Kidney tubule cell (primary cell): Measurements from ENCODE around the gene AOX1.
"Not testable (repeated sequence)": the region's sequence is repeated elsewhere in the genome, so short reads cannot be mapped to it uniquely, and the experiment has no call there.

ENCODE experiments used
- DNase-seq: peaks from one replicate; pipeline ENCODE4 v3.0.0-alpha.2; 2018; ENCODE audit warnings: low spot score

The AOX1 gene

DNA sequence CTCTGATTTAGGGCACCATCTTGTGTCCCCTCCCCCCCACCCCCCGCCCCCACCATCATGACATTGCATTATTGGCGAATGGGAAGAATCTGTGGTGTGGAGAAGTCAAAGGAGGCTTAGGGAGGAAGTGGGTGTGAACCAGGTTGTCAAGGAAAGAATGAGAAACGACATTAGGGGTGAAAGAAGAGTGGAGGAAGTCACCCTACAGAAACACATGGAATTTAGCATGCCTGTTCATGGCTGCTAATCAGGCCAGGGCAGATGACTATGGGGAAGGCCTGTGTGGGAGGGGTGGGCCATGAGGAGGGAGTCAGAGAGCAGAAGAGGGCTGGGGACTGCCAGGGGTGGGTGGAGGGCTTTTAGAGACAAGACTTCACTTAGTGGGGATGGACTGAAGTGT, 81.6 kb downstream of the AOX1 start:
- no peak for DNase-seq

DNA sequence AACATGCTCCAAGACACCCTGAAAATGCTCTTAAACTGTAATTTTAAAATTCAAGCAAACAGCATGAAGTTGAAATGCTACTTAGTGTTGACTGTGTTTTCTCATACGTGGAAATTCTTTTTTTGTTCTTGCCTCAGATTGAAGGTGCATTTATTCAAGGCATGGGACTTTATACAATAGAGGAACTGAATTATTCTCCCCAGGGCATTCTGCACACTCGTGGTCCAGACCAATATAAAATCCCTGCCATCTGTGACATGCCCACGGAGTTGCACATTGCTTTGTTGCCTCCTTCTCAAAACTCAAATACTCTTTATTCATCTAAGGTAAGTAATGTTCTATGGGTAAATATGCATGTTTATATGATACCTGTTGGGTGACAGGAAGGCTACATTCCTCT, 82.7 kb downstream of the AOX1 start:
- no peak for DNase-seq

DNA sequence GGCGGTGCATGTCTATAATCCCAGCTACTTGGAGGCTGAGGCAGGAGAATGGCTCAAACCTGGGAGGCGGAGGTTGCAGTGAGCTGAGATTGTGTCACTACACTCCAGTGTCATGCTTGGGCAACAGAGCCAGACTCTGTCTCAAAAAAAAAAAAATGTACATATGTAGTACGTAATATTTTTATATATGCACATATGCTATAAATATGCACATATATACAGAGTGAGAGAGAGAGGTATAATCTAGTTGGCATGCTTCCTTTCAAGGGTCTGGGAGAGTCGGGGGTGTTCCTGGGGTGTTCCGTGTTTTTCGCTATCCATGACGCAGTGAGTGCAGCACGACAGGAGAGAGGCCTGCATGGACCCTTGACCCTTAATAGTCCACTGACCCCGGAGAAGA, 83.5 kb downstream of the AOX1 start:
- no peak for DNase-seq

DNA sequence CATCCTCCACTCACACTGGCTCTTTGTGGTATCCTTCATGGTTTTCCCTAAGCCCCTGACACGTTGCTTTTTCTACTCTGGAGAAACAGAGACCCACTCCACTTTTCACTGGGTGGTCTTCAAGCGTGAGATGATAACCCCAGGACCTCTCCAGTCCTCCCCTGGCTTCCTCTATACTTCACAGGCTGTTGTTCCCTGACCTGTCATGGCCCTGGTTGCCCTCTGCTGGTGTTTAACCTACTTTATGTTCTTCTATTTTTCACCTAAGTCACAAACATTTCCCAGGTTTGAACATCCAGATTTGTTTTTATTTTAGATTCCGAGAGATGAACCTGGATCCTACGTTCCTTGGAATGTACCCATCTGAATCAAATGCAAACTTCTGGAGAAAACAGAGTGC, 84.5 kb downstream of the AOX1 start:
- no peak for DNase-seq

DNA sequence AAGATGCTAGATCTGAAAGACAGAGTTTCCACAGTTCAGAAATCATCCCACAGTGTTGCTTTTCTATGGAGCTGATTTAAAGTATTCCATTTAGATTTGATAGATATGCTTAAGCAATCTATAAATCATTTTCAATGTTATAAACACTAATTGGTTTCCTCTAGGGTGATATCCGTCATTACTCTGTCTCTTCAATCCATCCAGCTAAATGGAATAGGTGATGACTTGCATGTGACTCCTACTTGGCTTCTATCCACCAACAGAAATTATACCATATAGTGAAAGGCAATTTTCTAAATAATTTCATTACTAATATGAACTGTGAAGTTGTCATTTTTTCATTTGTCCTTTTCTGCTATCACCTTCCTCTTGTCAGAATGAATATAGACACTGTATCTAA, 84.9 kb downstream of the AOX1 start:
- no peak for DNase-seq

DNA sequence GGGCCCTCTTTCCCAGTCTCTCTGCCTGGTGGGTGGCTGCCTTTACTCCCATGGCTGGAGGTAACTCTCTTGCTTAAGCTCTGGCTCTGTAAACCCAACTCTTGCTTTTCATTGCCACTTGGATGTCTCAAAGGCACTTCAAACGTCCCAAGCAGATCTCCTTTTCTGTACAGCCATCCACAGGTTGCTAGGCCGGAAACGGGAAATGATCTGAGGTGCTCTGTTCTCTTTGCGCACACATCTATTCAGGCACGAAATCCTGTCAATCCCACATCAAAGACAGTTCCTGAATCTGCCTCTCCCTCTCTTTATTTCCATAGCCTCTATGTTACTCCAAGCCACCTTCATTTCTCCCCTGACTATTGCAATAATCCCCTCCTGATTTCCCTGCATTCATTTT, 87.4 kb downstream of the AOX1 start:
- DNase-seq, result no peak

DNA sequence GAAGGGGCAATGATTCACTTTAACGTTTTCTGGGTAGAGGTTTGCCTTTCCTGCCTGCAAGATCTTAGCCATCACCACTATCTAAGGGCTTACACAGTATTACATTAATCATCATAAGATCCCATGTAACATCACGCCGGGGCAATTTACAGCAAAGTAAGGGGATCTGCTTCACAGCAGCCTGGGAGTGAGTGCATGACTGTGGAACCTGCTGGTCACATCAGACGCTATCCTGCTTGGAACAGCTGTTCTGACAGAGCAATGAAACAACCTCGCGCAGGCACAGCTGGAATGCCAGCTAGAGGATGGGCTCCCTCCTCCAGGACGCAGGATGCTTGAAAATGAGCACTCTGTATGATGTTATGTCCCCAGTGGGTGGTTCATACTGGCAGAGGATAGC, 89.0 kb downstream of the AOX1 start:
- no peak for DNase-seq

DNA sequence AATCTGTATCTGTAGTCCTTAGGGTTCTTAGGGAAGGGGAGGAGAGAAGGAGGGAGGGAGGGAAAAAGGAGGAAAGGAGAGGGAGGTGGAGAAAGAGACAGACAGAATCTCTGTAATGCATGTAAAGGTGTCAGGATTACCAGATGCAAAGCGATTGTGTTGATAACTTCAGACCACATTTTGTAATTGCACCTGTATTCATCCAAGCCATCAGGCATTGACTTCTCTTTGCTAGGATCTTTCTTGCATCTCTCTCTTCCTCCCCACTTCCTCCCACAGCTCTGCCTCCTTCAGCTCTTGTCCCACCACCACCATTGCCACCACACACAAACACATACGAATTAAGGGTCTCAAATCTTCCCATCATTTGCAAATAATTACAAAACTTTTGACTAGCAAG, 91.4 kb downstream of the AOX1 start:
- DNase-seq, result no peak

DNA sequence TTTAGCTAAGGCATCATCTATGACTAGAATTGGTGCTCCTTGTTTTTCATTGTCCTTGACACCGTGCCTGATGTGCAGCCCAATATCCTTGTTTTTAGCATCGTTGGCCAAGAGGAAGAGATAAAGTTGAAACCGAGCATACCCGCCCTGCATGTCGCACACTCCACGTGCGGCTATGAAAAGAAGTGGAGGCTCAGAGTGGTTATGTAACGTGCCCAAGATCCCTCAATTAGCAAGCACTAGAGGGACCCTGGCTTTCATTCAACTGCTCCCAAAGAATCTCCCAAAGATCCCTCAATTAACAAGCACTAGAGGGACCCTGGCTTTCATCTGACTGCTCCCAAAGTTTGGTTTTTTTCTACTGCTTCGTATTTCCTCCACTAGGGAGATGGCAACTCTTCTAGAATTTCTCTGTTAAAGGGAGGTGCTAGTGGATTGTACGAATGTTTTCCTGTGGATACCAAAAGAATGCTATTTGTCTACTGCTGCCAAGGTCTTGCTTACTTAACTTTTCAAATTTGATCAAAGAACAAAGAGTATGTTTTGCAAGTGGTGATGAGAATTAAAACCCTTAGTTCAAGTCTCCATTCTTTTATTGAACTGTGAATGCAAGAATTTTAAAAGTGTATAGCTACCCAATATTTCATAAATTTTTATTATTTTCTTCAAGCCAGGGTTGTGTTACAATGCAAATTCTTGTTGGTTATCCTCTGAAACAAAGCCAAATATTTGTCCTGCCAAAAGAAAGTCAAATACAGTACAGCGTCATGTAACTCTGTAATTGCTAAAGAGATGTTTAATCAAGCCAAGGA, 92.1 kb downstream of the AOX1 start:
- no peak for DNase-seq

DNA sequence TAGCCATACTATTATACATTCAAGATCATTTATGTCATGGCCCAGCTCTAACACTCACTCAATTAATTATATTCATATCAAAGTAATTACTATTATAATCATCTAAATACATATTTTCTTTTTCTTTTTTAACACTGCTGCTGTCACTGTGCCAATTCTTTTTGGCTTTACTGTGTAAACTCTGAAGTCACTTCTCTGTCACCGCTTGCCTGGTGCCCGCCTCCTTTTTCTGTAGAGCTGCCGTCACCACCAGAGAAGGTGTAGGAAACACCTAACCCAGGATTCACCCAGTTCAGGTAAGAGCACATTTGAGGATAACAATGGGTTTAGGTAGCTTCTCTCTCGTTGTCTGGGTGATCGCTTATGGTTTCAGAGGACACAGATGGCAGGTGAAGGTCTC, 93.3 kb downstream of the AOX1 start:
- DNase-seq, result no peak

DNA sequence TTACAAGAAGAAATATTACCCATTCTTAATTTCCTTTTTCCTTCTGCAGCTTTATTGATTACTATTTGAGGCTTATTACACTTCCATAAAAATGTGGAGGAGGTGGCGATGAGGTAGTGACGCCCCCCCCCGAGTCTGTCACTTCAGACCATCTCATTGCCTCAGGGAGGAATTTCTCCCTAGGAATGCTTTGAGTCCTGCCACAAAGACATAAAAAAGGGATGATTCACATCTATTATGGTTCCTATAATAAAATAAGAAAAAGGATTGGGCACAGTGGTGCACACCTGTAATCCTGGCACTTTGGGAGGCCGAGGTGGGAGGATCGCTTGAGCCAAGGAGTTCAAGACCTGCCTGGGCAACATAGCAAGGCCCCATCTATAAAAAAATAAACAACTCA, 93.7 kb downstream of the AOX1 start:
- no peak for DNase-seq

DNA sequence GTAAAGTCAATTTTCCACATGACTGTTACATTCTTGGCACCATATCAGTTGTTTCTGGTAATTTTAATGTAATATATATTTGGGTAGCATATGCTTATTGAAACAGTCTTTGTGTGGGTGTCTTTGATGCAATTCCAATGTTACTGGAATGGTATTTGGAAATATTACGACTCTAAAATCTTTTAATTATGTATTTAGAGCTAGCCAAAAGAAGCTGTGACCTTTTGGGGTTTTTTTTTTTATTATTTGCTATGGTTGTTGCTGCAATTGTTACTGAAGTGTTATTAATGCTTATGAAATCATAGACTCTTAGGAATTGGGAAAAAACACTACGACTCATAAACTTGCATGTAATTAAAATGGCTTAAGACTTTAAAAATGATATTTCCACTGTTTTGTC, 95.9 kb downstream of the AOX1 start:
- DNase-seq, result no peak

DNA sequence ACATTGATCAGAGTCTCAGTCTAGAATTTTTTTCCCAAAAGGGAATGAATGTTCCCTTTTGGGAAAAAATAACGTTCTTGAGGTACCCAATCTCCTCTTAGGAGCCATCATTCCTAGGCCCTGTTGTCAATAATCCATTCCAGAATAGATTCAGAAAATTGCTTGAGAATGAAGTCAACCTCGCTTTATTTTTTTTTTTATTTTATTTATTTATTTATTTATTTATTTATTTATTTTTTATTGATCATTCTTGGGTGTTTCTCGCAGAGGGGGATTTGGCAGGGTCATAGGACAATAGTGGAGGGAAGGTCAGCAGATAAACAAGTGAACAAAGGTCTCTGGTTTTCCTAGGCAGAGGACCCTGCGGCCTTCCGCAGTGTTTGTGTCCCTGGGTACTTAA, 96.6 kb downstream of the AOX1 start:
- not testable (repeated sequence) for DNase-seq

DNA sequence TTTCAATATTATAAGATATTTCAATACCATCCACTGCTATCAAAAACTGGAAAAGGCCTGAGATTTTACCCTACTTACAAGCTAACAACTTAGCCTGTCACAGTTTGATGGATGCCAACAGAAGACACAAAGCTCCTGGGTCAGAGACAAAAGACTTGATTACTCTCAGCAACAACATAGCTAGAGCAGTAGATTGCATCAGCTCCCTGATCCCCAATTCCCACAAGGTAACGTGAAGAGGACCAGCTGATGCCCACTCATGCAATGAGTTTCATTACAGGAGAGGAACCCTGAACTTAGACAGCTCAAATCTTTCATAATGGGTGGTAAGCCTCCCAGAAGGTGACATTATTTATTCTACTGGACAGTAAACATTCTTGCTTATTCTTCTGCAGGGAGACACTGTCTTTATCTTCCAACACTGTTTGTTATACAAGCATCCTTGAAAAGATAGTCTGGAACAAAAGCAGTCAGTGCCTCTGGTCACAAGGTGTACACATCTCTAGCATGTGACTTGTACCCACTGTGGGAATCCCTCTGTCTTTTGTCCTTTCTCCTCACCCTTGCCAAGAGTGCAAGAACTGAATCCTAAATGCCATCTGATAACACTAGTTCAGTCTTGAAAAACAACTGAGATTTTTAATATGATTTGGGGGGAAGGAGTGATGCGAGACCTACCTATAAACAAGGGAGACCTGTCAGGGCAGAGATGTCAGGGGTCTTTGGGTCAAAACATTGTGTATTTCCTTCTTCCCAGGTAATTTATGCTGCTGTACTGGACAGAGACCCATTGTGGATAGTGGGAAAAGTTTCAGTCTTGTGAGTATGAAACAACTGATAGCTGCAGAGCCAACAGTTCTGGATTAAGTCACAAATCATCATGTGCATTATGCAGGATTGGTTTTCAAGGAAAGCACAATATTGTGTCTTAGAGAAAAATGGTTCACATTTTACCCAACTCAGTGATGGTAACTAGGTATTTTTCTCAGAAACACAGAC, 102.4 kb downstream of the AOX1 start:
- no peak for DNase-seq

DNA sequence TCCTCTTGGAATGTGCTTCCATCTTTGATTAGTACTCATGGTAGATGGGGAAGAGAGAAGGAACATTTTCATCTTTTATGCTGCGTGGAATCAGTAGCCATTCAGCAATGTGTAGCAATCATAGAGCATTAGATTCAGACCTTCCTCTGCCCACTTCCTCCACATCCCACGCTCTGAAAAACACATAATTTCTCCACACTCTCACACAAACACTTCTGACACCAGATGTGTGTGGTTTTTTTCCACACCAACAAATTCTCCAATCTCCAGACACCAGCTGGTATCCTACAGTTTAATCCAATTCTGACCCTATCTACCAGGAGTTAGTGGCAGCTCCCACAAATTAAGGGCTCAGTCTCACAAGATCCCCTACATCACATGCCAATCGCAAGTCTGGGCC, 103.3 kb downstream of the AOX1 start:
- no peak for DNase-seq

DNA sequence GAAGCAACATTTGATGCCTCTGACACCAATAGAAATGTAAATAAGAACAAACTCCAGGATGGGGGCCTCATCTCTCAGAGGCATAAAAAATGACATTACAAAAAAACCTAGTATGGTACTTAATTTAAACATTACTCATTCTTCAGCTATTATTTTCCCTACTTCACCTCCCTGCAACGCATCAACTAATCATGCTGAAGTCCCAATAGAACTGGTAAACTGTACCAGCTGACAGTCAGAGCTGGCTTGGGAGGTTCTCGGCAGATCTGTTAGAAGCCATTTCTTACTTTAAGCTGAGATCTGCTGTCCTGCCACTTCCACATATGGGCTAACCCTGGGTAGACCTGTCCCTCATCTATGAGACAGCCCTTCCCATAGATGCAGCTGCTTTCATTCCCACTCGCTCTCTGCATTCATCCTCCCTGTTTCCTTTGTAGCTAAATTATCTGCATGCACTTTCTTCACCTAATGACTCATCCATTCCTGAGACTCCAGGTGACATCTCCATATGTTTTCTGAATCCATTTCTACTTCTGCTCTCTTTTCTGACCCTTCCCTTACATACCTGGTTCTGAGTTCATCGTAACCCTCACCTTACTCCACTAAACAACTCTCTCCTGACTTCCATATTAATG, 108.1 kb downstream of the AOX1 start:
- no peak for DNase-seq

DNA sequence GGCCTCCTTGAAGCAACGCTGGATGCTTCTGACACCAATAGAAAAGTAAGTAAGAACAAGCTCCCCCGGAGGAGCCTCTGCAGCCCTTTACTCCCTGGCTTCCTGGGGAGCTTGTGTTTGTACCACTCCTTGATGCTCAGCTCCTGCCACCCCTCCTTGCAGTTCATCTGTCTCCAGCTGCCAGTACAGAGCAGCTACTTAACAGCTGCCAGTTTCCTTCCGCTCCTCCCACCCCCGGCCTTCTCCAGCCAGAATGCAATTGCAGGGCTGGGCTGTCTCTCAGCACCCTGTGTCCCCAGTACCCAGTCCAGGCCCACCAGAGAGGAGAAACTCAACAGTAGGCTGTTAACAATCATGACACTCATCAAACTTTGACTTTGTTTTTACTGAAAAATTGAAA, 109.4 kb downstream of the AOX1 start:
- no peak for DNase-seq

DNA sequence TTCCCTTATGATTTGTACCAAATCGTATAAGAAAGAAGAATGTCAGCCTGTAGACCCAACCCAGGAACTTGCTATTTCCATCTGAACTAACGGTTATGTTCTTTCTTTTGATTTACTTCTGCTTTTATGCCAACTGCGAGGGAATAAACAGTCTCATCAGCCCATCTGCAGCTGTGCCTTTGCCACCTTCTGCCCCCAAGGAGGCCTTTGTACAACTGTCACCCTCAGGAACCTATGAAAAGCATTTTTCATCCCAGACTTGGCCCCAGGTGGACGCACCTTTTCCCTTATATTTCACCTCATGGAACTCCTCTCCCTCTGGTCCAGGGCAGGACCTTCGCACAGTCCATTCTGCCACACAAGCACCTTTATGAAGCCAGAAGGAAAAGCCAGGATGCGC, 109.8 kb downstream of the AOX1 start:
- DNase-seq, result no peak

DNA sequence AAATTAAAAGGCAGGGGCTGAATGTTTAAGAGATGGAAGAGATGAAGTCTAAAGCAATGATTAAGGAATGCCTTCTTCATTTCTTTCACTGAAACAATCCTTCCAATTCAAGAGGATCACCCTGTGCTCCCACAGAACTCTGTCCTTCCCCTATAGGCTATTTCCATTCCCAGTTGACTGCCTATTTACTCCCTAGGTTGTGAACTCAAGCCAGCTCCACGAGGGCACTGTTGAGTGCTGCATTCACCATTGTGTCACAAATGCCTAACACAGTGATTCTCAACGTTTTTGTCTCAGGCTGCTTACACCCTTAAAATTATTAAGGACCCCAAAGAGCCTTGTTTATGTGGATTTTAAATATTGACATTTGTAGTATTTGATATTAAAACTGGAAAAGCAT, 112.4 kb downstream of the AOX1 start:
- DNase-seq, result no peak

DNA sequence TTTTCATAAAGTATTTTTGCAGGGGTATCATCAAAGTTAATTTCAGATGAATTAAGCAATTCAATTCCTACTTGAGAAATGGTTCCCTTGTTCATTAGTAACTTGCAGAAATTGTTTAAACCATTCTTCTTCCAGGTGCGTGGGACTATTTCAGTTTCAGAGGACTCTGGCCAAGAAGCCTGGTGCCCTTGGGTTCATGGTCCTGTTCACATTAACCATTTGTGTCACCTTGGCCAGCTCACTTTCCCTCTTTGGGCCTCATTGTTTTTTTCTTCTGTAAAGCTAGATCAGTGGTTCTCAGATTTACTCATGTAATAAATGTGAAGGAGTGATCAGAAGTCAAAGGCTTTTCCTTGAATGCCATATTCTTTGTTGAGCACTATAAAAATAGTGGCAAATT, 113.5 kb downstream of the AOX1 start:
- DNase-seq, result no peak

DNA sequence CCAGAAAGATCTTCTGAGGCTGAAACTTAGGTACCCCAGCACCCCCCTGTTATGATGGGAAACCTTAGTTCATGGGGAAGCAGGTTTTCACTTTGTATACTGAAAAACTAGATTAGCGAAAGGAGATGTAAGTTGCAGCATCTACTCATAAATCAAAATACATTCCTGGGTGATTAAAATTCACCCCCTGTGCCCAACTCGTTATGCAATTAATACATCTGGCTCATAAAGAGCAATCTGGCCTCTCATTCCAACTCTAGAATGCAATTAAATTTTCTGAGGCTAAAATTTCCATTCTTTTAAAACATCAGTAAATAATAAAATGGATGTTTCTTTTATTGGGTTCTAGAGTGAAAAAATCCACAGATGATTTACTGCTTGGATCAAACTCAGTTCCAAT, 115.0 kb downstream of the AOX1 start:
- DNase-seq, result no peak

DNA sequence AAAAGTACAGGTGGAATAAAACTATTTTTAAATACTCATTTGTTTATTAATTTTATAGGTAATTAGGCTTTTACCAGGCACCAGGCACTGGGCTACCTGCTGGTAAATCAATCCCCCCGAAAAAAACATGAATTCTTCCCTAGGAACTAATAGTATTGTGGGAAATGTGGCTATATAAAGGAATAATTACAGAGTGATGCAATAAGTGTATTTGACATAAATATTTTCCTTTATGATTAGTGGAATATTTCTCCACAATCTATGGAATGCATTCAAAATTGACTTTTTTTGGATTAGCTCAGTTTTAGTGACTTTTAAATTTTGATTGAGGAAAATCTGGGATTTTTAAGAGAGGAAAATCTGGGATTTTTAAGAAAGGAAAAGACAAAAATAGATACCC, 116.2 kb downstream of the AOX1 start:
- no peak for DNase-seq

DNA sequence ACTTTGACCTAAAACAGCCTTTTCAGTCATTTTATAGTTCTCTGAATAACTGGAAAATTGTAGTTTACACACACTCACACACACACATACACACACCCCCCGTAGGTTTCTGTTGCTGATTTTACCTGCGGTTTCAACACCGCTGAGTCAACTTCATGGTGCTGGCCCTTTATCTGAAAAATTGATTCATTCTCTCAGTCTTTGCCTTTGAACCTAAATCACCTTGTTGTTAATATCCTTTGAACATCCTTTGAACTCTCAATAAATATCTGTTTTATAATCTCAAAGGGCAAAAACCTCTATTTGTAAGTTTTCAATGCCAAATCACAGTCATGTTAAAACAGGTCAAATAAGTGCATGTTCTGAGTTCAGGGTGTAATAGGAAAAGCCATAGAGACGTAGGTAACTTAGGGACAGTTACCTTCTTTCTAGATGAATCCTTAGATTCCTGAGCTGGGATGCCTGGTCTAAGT, 116.9 kb downstream of the AOX1 start:
- no peak for DNase-seq
